GDM1 (cell line): Measurements from ENCODE around the gene GLCE.

ENCODE experiments used
- DNase-seq: peaks from one replicate; lab custom pipeline; 2025; lab: John Stamatoyannopoulos, UW

Gene GLCE

GRCh38 chr15:69160141-69160993, at the start of gene GLCE:
Gene GLCE, plus strand, starts transcription at chr15:69160635. Its CDS starts 95,172 bp downstream, at chr15:69255807.
- peak; percentile 94 for DNase-seq

GRCh38 chr15:69114331-69114928, 46.0 kb upstream of the GLCE start:
- no peak for DNase-seq

GRCh38 chr15:69115031-69115430, 45.4 kb upstream of the GLCE start:
- no peak for DNase-seq

GRCh38 chr15:69116391-69116790, 44.0 kb upstream of the GLCE start:
- no peak for DNase-seq

GRCh38 chr15:69117431-69117871, 43.0 kb upstream of the GLCE start:
- no peak for DNase-seq

GRCh38 chr15:69118089-69118488, 42.3 kb upstream of the GLCE start:
- DNase-seq: no peak

- no peak for DNase-seq
These were observed 41.4 kb upstream of the GLCE start for GRCh38 chr15:69119001-69119400.

GRCh38 chr15:69119683-69120395, 40.6 kb upstream of the GLCE start:
- DNase-seq: no peak

- DNase-seq: no peak
These were observed 39.7 kb upstream of the GLCE start for GRCh38 chr15:69120732-69121131.

GRCh38 chr15:69121198-69121828, 39.1 kb upstream of the GLCE start:
- DNase-seq: no peak

GRCh38 chr15:69125236-69125635, 35.2 kb upstream of the GLCE start:
- DNase-seq: no peak

GRCh38 chr15:69126054-69126469, 34.4 kb upstream of the GLCE start:
- DNase-seq: no peak

- no peak for DNase-seq
These were observed 33.1 kb upstream of the GLCE start for GRCh38 chr15:69127306-69127705.

GRCh38 chr15:69128667-69129311, 31.6 kb upstream of the GLCE start:
- DNase-seq: no peak

- no peak for DNase-seq
These were observed 28.8 kb upstream of the GLCE start for GRCh38 chr15:69131362-69132220.

- DNase-seq: no peak
These were observed 28.0 kb upstream of the GLCE start for GRCh38 chr15:69132430-69132829.

- DNase-seq: no peak
These were observed 27.2 kb upstream of the GLCE start for GRCh38 chr15:69132977-69133861.

- no peak for DNase-seq
These were observed 26.4 kb upstream of the GLCE start for GRCh38 chr15:69133862-69134519.

GRCh38 chr15:69134791-69135190, 25.6 kb upstream of the GLCE start:
- DNase-seq: no peak
